Measurements from ENCODE around the gene CGNL1. TPM values are rescaled to one million over a fixed set of nuclear protein-coding genes. Genes with fewer than 3 reads are reported as not detected.
A peak's percentile ranks its signal among the peaks of the same experiment; 100 is the strongest.

The CGNL1 gene
- total RNA-seq, 2 donors from 2014 or later = 16.4 to 29.8 TPM

DNA sequence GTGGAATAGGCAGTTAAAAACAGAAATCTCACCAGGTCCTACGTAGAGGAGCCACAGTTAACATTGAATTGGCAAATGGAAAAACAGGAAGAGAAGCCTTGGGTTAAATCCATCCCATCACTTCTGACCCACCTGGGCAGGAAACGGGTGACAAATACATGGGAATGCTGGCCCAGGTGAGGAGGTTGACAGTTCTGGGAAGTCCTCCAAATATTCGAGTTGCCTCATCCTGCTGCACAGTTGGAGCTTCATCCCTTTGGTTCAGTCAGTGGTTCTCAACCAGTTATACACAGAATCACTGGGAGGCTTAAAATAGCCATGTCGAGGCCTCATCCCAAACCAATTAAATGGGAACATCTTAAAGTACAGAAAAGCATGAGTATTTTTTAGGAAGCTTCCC is 220.7 kb downstream of the CGNL1 start:
- H3K36me3 ChIP-seq = peaks cover 17% of the 10 kb centered on the region
- H3K27me3 ChIP-seq = no peaks in the 10 kb centered on the region
- no peaks in the 10 kb centered on the region for H3K9me3 ChIP-seq
- no peak for DNase-seq (ENCODE audit: low spot score)
- TF ChIP-seq, protein P1, sequence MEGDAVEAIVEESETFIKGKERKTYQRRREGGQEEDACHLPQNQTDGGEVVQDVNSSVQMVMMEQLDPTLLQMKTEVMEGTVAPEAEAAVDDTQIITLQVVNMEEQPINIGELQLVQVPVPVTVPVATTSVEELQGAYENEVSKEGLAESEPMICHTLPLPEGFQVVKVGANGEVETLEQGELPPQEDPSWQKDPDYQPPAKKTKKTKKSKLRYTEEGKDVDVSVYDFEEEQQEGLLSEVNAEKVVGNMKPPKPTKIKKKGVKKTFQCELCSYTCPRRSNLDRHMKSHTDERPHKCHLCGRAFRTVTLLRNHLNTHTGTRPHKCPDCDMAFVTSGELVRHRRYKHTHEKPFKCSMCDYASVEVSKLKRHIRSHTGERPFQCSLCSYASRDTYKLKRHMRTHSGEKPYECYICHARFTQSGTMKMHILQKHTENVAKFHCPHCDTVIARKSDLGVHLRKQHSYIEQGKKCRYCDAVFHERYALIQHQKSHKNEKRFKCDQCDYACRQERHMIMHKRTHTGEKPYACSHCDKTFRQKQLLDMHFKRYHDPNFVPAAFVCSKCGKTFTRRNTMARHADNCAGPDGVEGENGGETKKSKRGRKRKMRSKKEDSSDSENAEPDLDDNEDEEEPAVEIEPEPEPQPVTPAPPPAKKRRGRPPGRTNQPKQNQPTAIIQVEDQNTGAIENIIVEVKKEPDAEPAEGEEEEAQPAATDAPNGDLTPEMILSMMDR (IDR thresholded peaks at IDR 0.05) = no peak
- peaks cover 0 to 34% of the 10 kb centered on the region in 2 donors for H3K4me1 ChIP-seq
- H3K27ac ChIP-seq = peak overlapping the region; percentile 91 to 93
- no peak overlapping the region for H3K4me3 ChIP-seq

DNA sequence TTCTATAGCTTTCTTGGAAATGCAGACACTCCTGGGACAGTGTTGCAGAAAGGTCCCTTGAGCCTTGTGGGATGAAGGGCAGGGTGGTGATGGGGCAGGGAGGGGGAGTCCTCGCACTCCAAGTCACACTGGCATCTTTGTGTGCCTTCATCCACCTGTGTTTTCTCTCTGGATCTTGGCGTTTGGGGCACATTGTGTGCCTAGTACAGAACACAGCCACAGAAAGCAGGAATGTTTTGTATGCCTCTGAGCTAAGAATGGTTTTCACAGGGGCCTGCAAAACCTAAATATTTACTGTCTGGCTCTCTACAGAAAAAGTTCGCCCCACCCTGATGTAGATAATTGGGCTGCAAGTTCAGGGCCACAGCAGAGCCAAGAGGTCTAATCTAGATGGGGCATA is 221.1 kb downstream of the CGNL1 start:
- Histone ChIP-seq H3K4me1 (peaks cover 0 to 34% of the 10 kb centered on the region in 2 donors), H3K9me3 (no peaks in the 10 kb centered on the region), H3K27me3 (no peaks in the 10 kb centered on the region), H3K4me3 (no peak overlapping the region), H3K36me3 (peaks cover 17% of the 10 kb centered on the region), H3K27ac (peak overlapping the region; percentile 91 to 93)
- DNase-seq (ENCODE audit: low spot score) = no peak
- TF ChIP-seq, protein P1 (IDR thresholded peaks at IDR 0.05) = no peak

DNA sequence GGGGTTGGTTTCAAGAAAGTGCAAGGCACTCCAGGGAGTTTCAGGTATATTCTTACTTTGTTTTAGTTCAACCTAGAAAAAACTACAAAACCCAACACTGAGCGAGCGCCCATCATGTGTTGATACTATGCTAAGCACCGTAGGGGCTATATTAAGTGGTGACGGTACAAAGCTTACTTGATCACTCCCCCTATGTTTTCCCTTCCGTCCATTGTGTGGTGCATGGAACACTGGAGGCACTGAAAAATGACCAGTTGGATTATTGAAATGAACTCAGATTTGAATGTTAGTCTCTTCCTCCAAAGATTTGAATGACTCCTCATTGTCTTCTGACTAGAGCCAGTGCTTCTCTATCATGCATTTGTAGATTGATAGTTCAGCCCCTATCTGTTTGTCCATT is 222.0 kb downstream of the CGNL1 start:
- Histone ChIP-seq H3K4me3 (peak overlapping the region; percentile 39 to 48), H3K4me1 (peaks cover 0 to 38% of the 10 kb centered on the region in 2 donors), H3K27me3 (no peaks in the 10 kb centered on the region), H3K36me3 (peaks cover 15% of the 10 kb centered on the region), H3K27ac (peak overlapping the region; percentile 91 to 93), H3K9me3 (no peaks in the 10 kb centered on the region)
- no peak for DNase-seq (ENCODE audit: low spot score)
- TF ChIP-seq, protein P1 (IDR thresholded peaks at IDR 0.05) = no peak

DNA sequence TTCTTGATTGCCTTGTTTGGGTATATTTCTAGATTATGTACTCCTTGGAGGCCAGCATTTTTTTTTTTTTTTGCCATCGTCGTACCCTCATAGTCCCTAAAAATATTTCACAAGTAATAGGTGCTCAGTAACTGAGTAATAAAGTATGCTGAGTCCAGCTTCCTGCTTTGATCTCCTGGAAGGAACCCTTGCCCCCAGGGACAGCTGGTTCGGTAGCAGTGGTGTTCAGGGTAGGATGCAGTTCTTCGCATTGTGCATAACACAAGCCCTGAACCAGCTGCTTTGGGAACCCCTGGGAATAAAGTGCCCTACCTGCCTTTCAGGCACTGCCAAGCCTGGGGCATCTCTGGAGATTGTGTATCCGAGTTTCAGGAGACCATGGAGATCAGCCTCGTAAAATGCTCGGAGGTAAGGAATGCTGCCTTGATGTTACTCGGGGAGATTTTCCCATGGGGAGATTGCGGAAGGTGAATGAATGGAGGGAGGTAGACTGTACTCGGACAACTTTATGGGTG is 223.0 kb downstream of the CGNL1 start:
- DNase-seq (ENCODE audit: low spot score) = no peak
- TF ChIP-seq, protein P1 (IDR thresholded peaks at IDR 0.05) = no peak
- H3K36me3 ChIP-seq = peaks cover 7% of the 10 kb centered on the region
- H3K4me3 ChIP-seq = peak overlapping the region; percentile 39 to 48
- H3K27me3 ChIP-seq = no peaks in the 10 kb centered on the region
- H3K27ac ChIP-seq = peak overlapping the region; percentile 91 to 93
- H3K9me3 ChIP-seq = no peaks in the 10 kb centered on the region
- peaks cover 0 to 39% of the 10 kb centered on the region in 2 donors for H3K4me1 ChIP-seq

DNA sequence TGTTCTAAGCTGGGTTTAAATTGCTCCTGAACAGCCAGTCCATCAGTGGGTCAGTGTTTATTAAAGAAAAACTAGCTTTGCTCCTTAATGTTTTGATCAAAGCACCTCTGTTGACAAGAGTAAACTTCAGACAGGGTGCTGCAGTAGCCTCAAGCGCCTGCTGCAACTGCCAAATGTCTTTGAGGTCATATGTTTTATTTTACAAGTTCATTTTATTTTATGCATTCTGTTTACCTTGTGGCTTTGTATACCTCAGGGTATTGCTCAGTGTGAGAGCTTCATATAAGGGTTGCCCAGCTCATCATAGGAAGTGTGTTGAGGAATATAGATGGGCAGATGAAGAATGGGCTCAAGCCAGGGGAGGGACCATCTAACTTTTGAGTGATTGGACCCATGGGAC is 223.9 kb downstream of the CGNL1 start:
- Histone ChIP-seq H3K36me3 (peaks cover 15% of the 10 kb centered on the region), H3K9me3 (no peaks in the 10 kb centered on the region), H3K4me3 (peak overlapping the region; percentile 39 to 48), H3K27me3 (no peaks in the 10 kb centered on the region), H3K27ac (peak overlapping the region; percentile 91 to 93), H3K4me1 (peaks cover 0 to 35% of the 10 kb centered on the region in 2 donors)
- DNase-seq (ENCODE audit: low spot score) = no peak
- TF ChIP-seq, protein P1 (IDR thresholded peaks at IDR 0.05) = no peak

Other genes starting within 250 kb of the CGNL1 start
- 100 to 1,000 TPM; 305 to 491 TPM for gene MYZAP, start 215.4 kb downstream of the CGNL1 start, total RNA-seq